Gastrocnemius medialis (tissue), 4 donors: Measurements from ENCODE around the gene NLRC3. TPM values are rescaled to one million over a fixed set of nuclear protein-coding genes. Genes with fewer than 3 reads are reported as not detected.

Experiments used
- ATAC-seq, 2 donors: fragments of 150-250 bp; one replicate each; pipeline ENCODE4 v1.9.1; 2016
- DNase-seq, 2 donors: peaks; one replicate each; pipeline ENCODE4 v3.0.0-alpha.2; 2019
- H3K27ac ChIP-seq, 4 donors: fragments of 200-600 bp; sonication (generic); 1 replicate in 1 of 4; 2 replicates in 3 of 4; pipeline ENCODE4 v1.5.1; 2016 to 2018; ENCODE audit warnings: mild to moderate bottlenecking in 2 of 4, moderate library complexity in 1 of 4
- H3K27me3 ChIP-seq, 3 donors: fragments of 200-600 bp; sonication (generic) in 2 of 3; 1 replicate in 1 of 3; 2 replicates in 2 of 3; pipeline versions ENCODE4 v1.5.1 to v1.6.0; 2016 to 2019; ENCODE audit warnings: mild to moderate bottlenecking in 1 of 3, moderate library complexity in 1 of 3
- H3K36me3 ChIP-seq, 2 donors: fragments of 200-600 bp; sonication (generic) in 1 of 2; one replicate each; pipeline ENCODE4 v1.5.1; 2017 to 2018
- H3K4me1 ChIP-seq, 2 donors: fragments of 200-600 bp; sonication (generic) in 1 of 2; one replicate each; pipeline ENCODE4 v1.5.1; 2016 to 2017; ENCODE audit warnings: mild to moderate bottlenecking in 2 of 2
- H3K4me3 ChIP-seq, 4 donors: fragments of 200-600 bp; sonication (generic) in 3 of 4; 1 replicate in 1 of 4; 2 replicates in 3 of 4; pipeline ENCODE4 v1.5.1; 2016 to 2019; ENCODE audit warnings: mild to moderate bottlenecking in 2 of 4
- H3K9me3 ChIP-seq, 3 donors: fragments of 200-600 bp; sonication (generic) in 2 of 3; 1 replicate in 1 of 3; 2 replicates in 2 of 3; pipeline ENCODE4 v1.5.1; 2016 to 2019
- CTCF ChIP-seq, 5 experiments: fragments of 450-650 bp in 3 of 5; fragments of 200-600 bp in 2 of 5; sonication (generic) in 2 of 5; IDR thresholded peaks in 4 of 5; conservative IDR thresholded peaks in 1 of 5; 1 replicate in 4 of 5; 2 replicates in 1 of 5; pipeline ENCODE4 v1.5.1; 2016 to 2019; ENCODE audit warnings: antibody characterized with exemption in 5 of 5, mild to moderate bottlenecking in 3 of 5, moderate library complexity in 3 of 5
- POLR2A ChIP-seq, 2 donors: fragments of 450-650 bp; IDR thresholded peaks; one replicate each; pipeline ENCODE4 v1.6.1; 2017; ENCODE audit warnings: antibody characterized with exemption in 2 of 2, mild to moderate bottlenecking in 2 of 2, moderate library complexity in 2 of 2
- in situ Hi-C, 4 donors: fragments of 200-750 bp; cut with MboI; loops; one replicate each; pipeline versions ENCODE4 v1.15.0 to v1.8.0; 2017; ENCODE audit warnings: low sequenced_read_pairs in 4 of 4
- intact Hi-C: fragments of 100-400 bp; cut with DNase I; formaldehyde crosslinking; loops from one replicate; pipeline ENCODE4 v1.15.1; 2023; ENCODE audit warnings: low total_unique reads
- total RNA-seq, 4 donors: library from RNA; depleted of rRNA; stranded (reverse); fragments of >200 nt; gene quantifications; one replicate each; pipeline versions ENCODE4 v1.1.0 to v1.2.3, GENCODE V29; 2016

Gene NLRC3
- total RNA-seq, 4 donors from 2014 or later, result 0.11 to 0.26 (median 0.22) TPM

GRCh38 chr16:3548445-3548844 is 28.8 kb downstream of the NLRC3 start:
- in situ Hi-C loops, result loop anchor here in 1 of 4 donors (25.0 kb wide), 1 partner anchor 339 kb away; the partner anchor contains the start of gene CREBBP

DNA sequence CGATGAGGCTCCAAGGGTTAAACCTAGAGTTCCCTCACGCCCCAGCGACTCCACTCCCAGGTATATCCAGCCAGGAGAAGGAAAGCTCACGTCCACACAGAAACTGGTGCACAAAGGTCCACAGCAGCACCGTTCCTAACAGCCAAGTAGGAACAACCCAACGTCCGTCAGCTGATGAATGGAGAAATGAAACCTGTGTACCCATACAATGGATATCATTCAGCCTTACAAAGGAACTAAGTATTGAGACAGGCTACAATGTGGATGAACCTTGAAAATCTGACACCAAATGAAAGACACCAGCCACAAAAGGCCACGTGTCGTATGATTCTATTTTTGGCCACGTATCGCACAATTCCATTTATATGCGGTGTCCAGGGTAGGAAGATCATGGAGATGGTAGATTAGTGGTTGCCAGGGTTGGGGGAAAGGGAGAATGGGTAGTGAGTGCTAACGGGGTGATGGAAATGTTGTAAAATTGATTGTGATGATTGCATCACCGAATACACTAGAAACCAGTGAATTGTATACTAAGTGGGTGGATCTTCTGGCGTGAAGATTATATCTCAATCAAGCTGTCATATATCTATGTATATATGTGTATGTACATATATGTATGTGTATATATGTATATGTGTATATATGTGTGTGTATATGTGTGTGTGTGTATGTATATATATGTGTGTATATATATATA is 30.1 kb downstream of the NLRC3 start:
- peak overlapping the region; percentile 68 to 84 (median 80) for H3K27ac ChIP-seq
- no peaks in the 10 kb centered on the region for H3K36me3 ChIP-seq
- ATAC-seq (peak; percentile 59 to 73), DNase-seq (no peak)
- TF ChIP-seq CTCF (IDR thresholded peaks at IDR 0.05 in 4 of 5, conservative IDR thresholded peaks at IDR 0.05 in 1 of 5) (no peak), POLR2A (IDR thresholded peaks at IDR 0.05) (no peak)
- H3K27me3 ChIP-seq, result no peaks in the 10 kb centered on the region
- H3K4me1 ChIP-seq, result peaks cover 22 to 23% of the 10 kb centered on the region in 2 donors
- no peaks in the 10 kb centered on the region for H3K9me3 ChIP-seq
- intact Hi-C loops, result no loop called here
- in situ Hi-C loops, result loop anchor here in 1 of 4 donors (25.0 kb wide), 1 partner anchor 340 kb away; the partner anchor contains the start of gene CREBBP
- no peak overlapping the region for H3K4me3 ChIP-seq

More at GRCh38 chr16:3548445-3548844, 28.8 kb downstream of the NLRC3 start:
- no peaks in the 10 kb centered on the region for H3K36me3 ChIP-seq
- H3K27me3 ChIP-seq, result no peaks in the 10 kb centered on the region
- peaks cover 13 to 19% of the 10 kb centered on the region in 2 donors for H3K4me1 ChIP-seq
- TF ChIP-seq CTCF (IDR thresholded peaks at IDR 0.05 in 4 of 5, conservative IDR thresholded peaks at IDR 0.05 in 1 of 5), result no peak
- TF ChIP-seq POLR2A (IDR thresholded peaks at IDR 0.05), result no peak
- H3K4me3 ChIP-seq, result no peak overlapping the region
- intact Hi-C loops, result no loop called here
- no peaks in the 10 kb centered on the region for H3K9me3 ChIP-seq
- DNase-seq (no peak), ATAC-seq (no peak)
- peak overlapping the region; percentile 68 to 84 (median 80) for H3K27ac ChIP-seq

DNA sequence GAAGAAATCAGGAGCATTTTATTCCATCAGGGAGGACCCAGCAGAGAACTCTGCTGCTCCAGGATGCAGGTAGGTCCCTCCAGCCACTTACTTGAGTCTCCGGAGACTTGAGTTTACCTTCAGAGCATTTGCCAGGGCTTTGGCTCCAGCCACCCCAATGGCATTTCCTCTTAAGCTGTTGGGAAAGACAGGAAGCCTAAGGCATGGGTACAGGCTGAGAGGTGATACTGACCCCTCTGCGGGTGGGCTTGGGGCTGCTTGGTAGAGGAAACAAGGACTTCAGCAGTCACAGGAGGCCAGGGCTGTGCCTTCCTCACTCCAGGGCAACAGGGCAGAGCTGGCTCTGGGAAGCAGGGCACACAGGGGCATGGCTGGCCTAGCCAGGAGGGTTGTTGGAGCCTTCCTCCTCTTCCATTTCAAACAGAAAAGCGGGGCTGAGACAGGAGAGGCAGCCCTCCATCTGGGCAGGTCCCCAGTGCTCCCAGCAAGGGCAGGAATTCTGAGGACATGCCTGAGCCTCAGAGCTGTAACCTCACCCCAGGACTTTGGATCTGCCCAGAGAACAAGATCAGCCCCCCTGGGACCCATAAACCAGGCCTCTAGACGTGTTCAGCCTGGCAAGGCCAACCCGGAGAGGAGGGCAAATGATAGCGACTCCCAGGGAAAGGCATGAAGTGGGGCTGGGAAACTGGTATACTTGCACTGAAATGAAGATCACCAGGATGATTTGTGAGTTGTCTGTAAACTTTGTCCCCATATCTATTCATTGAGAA is 34.4 kb downstream of the NLRC3 start:
- in situ Hi-C loops, result loop anchor here in 1 of 4 donors (25.0 kb wide), 1 partner anchor 345 kb away; the partner anchor contains the start of gene CREBBP
- ATAC-seq, result no peak

More for the DNA sequence above, 34.4 kb downstream of the NLRC3 start:
- peak overlapping the region in 1 of 4 donors; percentile 29 for H3K27ac ChIP-seq
- no peak overlapping the region for H3K4me3 ChIP-seq
- no peak for DNase-seq
- no peaks in the 10 kb centered on the region for H3K27me3 ChIP-seq
- H3K9me3 ChIP-seq, result no peaks in the 10 kb centered on the region
- peaks cover 26 to 36% of the 10 kb centered on the region in 2 donors for H3K4me1 ChIP-seq
- no peak for TF ChIP-seq POLR2A (IDR thresholded peaks at IDR 0.05)
- no peak for TF ChIP-seq CTCF (IDR thresholded peaks at IDR 0.05 in 4 of 5, conservative IDR thresholded peaks at IDR 0.05 in 1 of 5)
- intact Hi-C loops, result no loop called here
- no peaks in the 10 kb centered on the region for H3K36me3 ChIP-seq
